Body of pancreas (tissue), 4 donors: Measurements from ENCODE around the gene CLUH. TPM values are rescaled to one million over a fixed set of nuclear protein-coding genes. Genes with fewer than 3 reads are reported as not detected.
"Not testable (repeated sequence)": the region's sequence is repeated elsewhere in the genome, so short reads cannot be mapped to it uniquely, and the experiment has no call there.

Source experiments
- ATAC-seq: fragments of 150-250 bp; one replicate; pipeline ENCODE4 v1.9.1; 2016
- DNase-seq, 4 donors: peaks; one replicate each; pipeline ENCODE4 v3.0.0-alpha.2; 2019
- H3K27ac ChIP-seq, 4 donors: fragments of 200-600 bp; sonication (generic); 1 replicate in 3 of 4; 2 replicates in 1 of 4; pipeline versions ENCODE4 v1.5.1 to v1.6.1; 2016 to 2019; ENCODE audit warnings: mild to moderate bottlenecking in 1 of 4, mixed read lengths in 1 of 4, moderate library complexity in 1 of 4
- H3K27me3 ChIP-seq, 2 donors: fragments of 200-600 bp; sonication (generic); one replicate each; pipeline ENCODE4 v1.6.0; 2016; ENCODE audit warnings: mild to moderate bottlenecking in 1 of 2
- H3K36me3 ChIP-seq, 2 donors: fragments of 200-600 bp; sonication (generic); replicated peaks in 1 of 2; 2 replicates each; pipeline ENCODE4 v1.5.1; 2016; ENCODE audit warnings: low read depth in 2 of 2; ENCODE audit not compliant: insufficient read depth in 1 of 2
- H3K4me1 ChIP-seq: fragments of 200-600 bp; sonication (generic); one replicate; pipeline ENCODE4 v1.6.0; 2016
- H3K4me3 ChIP-seq, 2 donors: fragments of 200-600 bp; sonication (generic); 1 replicate in 1 of 2; 2 replicates in 1 of 2; pipeline ENCODE4 v1.5.1; 2016 to 2019
- H3K9me3 ChIP-seq, 3 donors: fragments of 200-600 bp; sonication (generic); 1 replicate in 2 of 3; 2 replicates in 1 of 3; pipeline ENCODE4 v1.5.1; 2016
- CTCF ChIP-seq, 7 experiments: fragments of 450-650 bp in 4 of 7; fragments of 200-600 bp in 3 of 7; sonication (generic) in 3 of 7; IDR thresholded peaks; one replicate each; pipeline ENCODE4 v1.5.1; 2016 to 2019; ENCODE audit warnings: antibody characterized with exemption in 7 of 7
- POLR2A ChIP-seq, 3 donors: fragments of 450-650 bp; IDR thresholded peaks; one replicate each; pipeline ENCODE4 v1.6.1; 2016; ENCODE audit warnings: antibody characterized with exemption in 3 of 3, mild to moderate bottlenecking in 2 of 3
- WGBS, 2 donors: methylation state at CpG; one replicate each; pipeline ENCODE4 v1.1.5; 2017; 5-methylcytosine and 5-hydroxymethylcytosine counted together
- intact Hi-C: fragments of 100-400 bp; cut with DNase I; formaldehyde crosslinking; loops from one replicate; pipeline ENCODE4 v1.15.1; 2023
- total RNA-seq, 2 donors: library from RNA; depleted of rRNA; stranded (reverse); fragments of >200 nt; gene quantifications; one replicate each; pipeline ENCODE4 v1.1.0, GENCODE V29; 2016

Gene CLUH
- total RNA-seq, 2 donors from 2014 or later = 53.2 to 167 TPM

GRCh38 chr17:2680961-2681360 is 30.6 kb downstream of the CLUH start:
- WGBS, 2 donors = 95 to 100% methylated on average over 2 of the region's 2 CpGs
- Histone ChIP-seq H3K4me3 (no peak overlapping the region), H3K36me3 (peaks cover 15 to 26% of the 10 kb centered on the region in 2 donors), H3K9me3 (no peaks in the 10 kb centered on the region), H3K27ac (no peak overlapping the region), H3K4me1 (peaks cover 18% of the 10 kb centered on the region), H3K27me3 (no peaks in the 10 kb centered on the region)
- no peak for TF ChIP-seq CTCF (IDR thresholded peaks at IDR 0.05)
- no peak for TF ChIP-seq POLR2A (IDR thresholded peaks at IDR 0.05)
- DNase-seq (no peak), ATAC-seq (no peak)
- intact Hi-C loops = no loop called here

GRCh38 chr17:2679247-2679646 is 32.3 kb downstream of the CLUH start:
- intact Hi-C loops = not testable (repeated sequence)
- peaks cover 15 to 26% of the 10 kb centered on the region in 2 donors for H3K36me3 ChIP-seq

GRCh38 chr17:2672026-2672425 is 39.5 kb downstream of the CLUH start:
- peaks cover 9 to 21% of the 10 kb centered on the region in 2 donors for H3K36me3 ChIP-seq

More at GRCh38 chr17:2679247-2679646, 32.3 kb downstream of the CLUH start:
- H3K4me3 ChIP-seq, H3K27me3 ChIP-seq, H3K27ac ChIP-seq, ATAC-seq, H3K9me3 ChIP-seq, DNase-seq: not testable (repeated sequence)
- H3K4me1 ChIP-seq = peaks cover 18% of the 10 kb centered on the region
- WGBS, 2 donors = 94 to 100% methylated on average over 1 of the region's 1 CpG

GRCh38 chr17:2660410-2660809 is 51.2 kb downstream of the CLUH start:
- WGBS, 2 donors = 95 to 98% methylated on average over 4 of the region's 4 CpGs
- H3K4me1 ChIP-seq, H3K36me3 ChIP-seq, H3K9me3 ChIP-seq, H3K27me3 ChIP-seq, ATAC-seq, DNase-seq, intact Hi-C loops, H3K4me3 ChIP-seq, H3K27ac ChIP-seq: not testable (repeated sequence)

More at GRCh38 chr17:2672026-2672425, 39.5 kb downstream of the CLUH start:
- TF ChIP-seq POLR2A (IDR thresholded peaks at IDR 0.05) = no peak
- no peak for TF ChIP-seq CTCF (IDR thresholded peaks at IDR 0.05)
- Histone ChIP-seq H3K4me3 (no peak overlapping the region), H3K27ac (no peak overlapping the region), H3K4me1 (no peaks in the 10 kb centered on the region), H3K9me3 (no peaks in the 10 kb centered on the region), H3K27me3 (no peaks in the 10 kb centered on the region)
- 79 to 84% methylated on average over 5 of the region's 5 CpGs for WGBS, 2 donors
- DNase-seq = no peak
- no peak for ATAC-seq
- intact Hi-C loops = no loop called here

GRCh38 chr17:2659337-2659736 is 52.2 kb downstream of the CLUH start:
- H3K27me3 ChIP-seq, H3K4me3 ChIP-seq: not testable (repeated sequence)

GRCh38 chr17:2656283-2656682 is 55.3 kb downstream of the CLUH start:
- intact Hi-C loops = no loop called here
- WGBS, 2 donors = 0 to 40% methylated on average over 1 of the region's 1 CpG
- H3K36me3 ChIP-seq = no peaks in the 10 kb centered on the region
- H3K27ac ChIP-seq = no peak overlapping the region
- H3K9me3 ChIP-seq = no peaks in the 10 kb centered on the region
- ATAC-seq = no peak
- TF ChIP-seq CTCF (IDR thresholded peaks at IDR 0.05) (no peak), POLR2A (IDR thresholded peaks at IDR 0.05) (no peak)
- no peak overlapping the region for H3K4me3 ChIP-seq
- H3K27me3 ChIP-seq = no peaks in the 10 kb centered on the region
- no peaks in the 10 kb centered on the region for H3K4me1 ChIP-seq
- no peak for DNase-seq

More at GRCh38 chr17:2659337-2659736, 52.2 kb downstream of the CLUH start:
- H3K9me3 ChIP-seq, DNase-seq, H3K4me1 ChIP-seq, ATAC-seq, H3K27ac ChIP-seq, H3K36me3 ChIP-seq, intact Hi-C loops: not testable (repeated sequence)
- WGBS, 2 donors = 71 to 81% methylated on average over 8 of the region's 8 CpGs
